Calu3 (cell line): ENCODE measurements around the gene ACSM3. TPM values are rescaled to one million over a fixed set of nuclear protein-coding genes. Genes with fewer than 3 reads are reported as not detected.
"Not testable (repeated sequence)": the region's sequence is repeated elsewhere in the genome, so short reads cannot be mapped to it uniquely, and the experiment has no call there.

Experiments used
- BruUV-seq: library from RNA; stranded (reverse); fragments of 400-500 nt; replicated peaks from 2 replicates; lab custom pipeline; 2021; lab: Mats Ljungman, UMichigan
- CTCF ChIA-PET: fragments of 300-600 bp; sonication (Branson Sonifier 250); formaldehyde crosslinking; loops from one replicate; lab custom pipeline; 2022; ENCODE audit warnings: antibody characterized with exemption; lab: Charles Lee
- DNase-seq: peaks from one replicate; pipeline ENCODE4 v3.0.0; 2022
- H3K27ac Mint-ChIP-seq: one replicate; pipeline ENCODE4 v1.8.0; 2022; ENCODE audit warnings: mixed read lengths; ENCODE audit not compliant: unreplicated experiment
- H3K27me3 Mint-ChIP-seq: one replicate; pipeline ENCODE4 v1.8.0; 2022; ENCODE audit warnings: mixed read lengths; ENCODE audit not compliant: unreplicated experiment
- H3K36me3 Mint-ChIP-seq: one replicate; pipeline ENCODE4 v1.8.0; 2022; ENCODE audit warnings: mild to moderate bottlenecking, moderate library complexity, mixed read lengths; ENCODE audit not compliant: insufficient read depth, unreplicated experiment
- H3K4me1 Mint-ChIP-seq: one replicate; pipeline ENCODE4 v1.8.0; 2022; ENCODE audit warnings: mild to moderate bottlenecking, low read depth, mixed read lengths; ENCODE audit not compliant: unreplicated experiment
- H3K4me3 Mint-ChIP-seq: one replicate; pipeline ENCODE4 v1.8.0; 2022; ENCODE audit warnings: mild to moderate bottlenecking, low read depth, moderate library complexity, mixed read lengths; ENCODE audit not compliant: unreplicated experiment
- H3K9me3 Mint-ChIP-seq: one replicate; pipeline ENCODE4 v1.8.0; 2022; ENCODE audit warnings: low read depth, mixed read lengths; ENCODE audit not compliant: unreplicated experiment
- CTCF ChIP-seq: fragments of 200-600 bp; IDR thresholded peaks from one replicate; pipeline ENCODE4 v1.8.0; 2022; ENCODE audit warnings: antibody characterized with exemption; ENCODE audit not compliant: unreplicated experiment
- intact Hi-C: fragments of 100-400 bp; cut with micrococcal nuclease; formaldehyde crosslinking; loops from one replicate; pipeline ENCODE4 v1.10.0; 2022; ENCODE audit not compliant: unreplicated experiment
- total RNA-seq: library from RNA; stranded (reverse); gene quantifications from 2 replicates; pipeline ENCODE4 v1.2.3, GENCODE V29; 2022

The ACSM3 gene
- total RNA-seq, 1 experiment from 2014 or later = 49.5 TPM

- TF ChIP-seq CTCF = no peak
- Mint-ChIP-seq H3K36me3 (peaks cover 12% of the 10 kb centered on the region), H3K4me1 (peaks cover 22% of the 10 kb centered on the region), H3K27me3 (no peaks in the 10 kb centered on the region), H3K4me3 (no peak overlapping the region), H3K9me3 (no peaks in the 10 kb centered on the region), H3K27ac (no peak overlapping the region)
- DNase-seq = no peak
- intact Hi-C loops = no loop called here
- BruUV-seq = no TSS peak
- CTCF ChIA-PET = no interaction called here
These were observed 3.5 kb upstream of the ACSM3 start for GRCh38 chr16:20760346-20760745.

GRCh38 chr16:20761175-20761574 is 2.6 kb upstream of the ACSM3 start:
- Mint-ChIP-seq H3K27ac (no peak overlapping the region), H3K36me3 (peaks cover 12% of the 10 kb centered on the region), H3K4me3 (no peak overlapping the region), H3K4me1 (peaks cover 30% of the 10 kb centered on the region), H3K27me3 (no peaks in the 10 kb centered on the region), H3K9me3 (no peaks in the 10 kb centered on the region)
- no peak for TF ChIP-seq CTCF
- CTCF ChIA-PET = no interaction called here
- BruUV-seq = no TSS peak
- no peak for DNase-seq
- intact Hi-C loops = no loop called here

GRCh38 chr16:20762404-20763123 is 1.2 kb upstream of the ACSM3 start:
- CTCF ChIA-PET = no interaction called here

GRCh38 chr16:20764448-20764847 is 634 bp downstream of the ACSM3 start:
- H3K9me3 Mint-ChIP-seq, DNase-seq, intact Hi-C loops, BruUV-seq, H3K27me3 Mint-ChIP-seq: not testable (repeated sequence)
- Mint-ChIP-seq H3K4me3 (peak overlapping the region; percentile 66), H3K27ac (peak overlapping the region; percentile 82), H3K36me3 (peaks cover 12% of the 10 kb centered on the region), H3K4me1 (peaks cover 31% of the 10 kb centered on the region)
- CTCF ChIA-PET = interaction anchor here (0.9 to 2.5 kb wide), 2 partner anchors 17 to 23 kb away, joined by 3 to 15 read pairs; partner anchors contain the start of gene THUMPD1

More at GRCh38 chr16:20762404-20763123, 1.2 kb upstream of the ACSM3 start:
- Mint-ChIP-seq H3K4me3 (peak overlapping the region; percentile 66), H3K27me3 (no peaks in the 10 kb centered on the region), H3K4me1 (peaks cover 31% of the 10 kb centered on the region), H3K27ac (peak overlapping the region; percentile 82), H3K9me3 (no peaks in the 10 kb centered on the region), H3K36me3 (peaks cover 12% of the 10 kb centered on the region)
- TF ChIP-seq CTCF = no peak
- no TSS peak for BruUV-seq
- no peak for DNase-seq
- intact Hi-C loops = no loop called here

- Mint-ChIP-seq H3K4me1 (peaks cover 31% of the 10 kb centered on the region), H3K9me3 (no peaks in the 10 kb centered on the region), H3K36me3 (peaks cover 12% of the 10 kb centered on the region), H3K27ac (peak overlapping the region; percentile 48), H3K27me3 (no peaks in the 10 kb centered on the region), H3K4me3 (peak overlapping the region; percentile 66)
- no peak for DNase-seq
- CTCF ChIA-PET = interaction anchor here (1.2 kb wide), 1 partner anchor 9 kb away, joined by 4 read pairs; no protein-coding TSS in a partner anchor
- no peak for TF ChIP-seq CTCF
- no TSS peak for BruUV-seq
- intact Hi-C loops = no loop called here
These were observed 1.9 kb downstream of the ACSM3 start for GRCh38 chr16:20765732-20766131.
